H9 (cell line): Measurements from ENCODE around the gene SLC25A39. TPM values are rescaled to one million over a fixed set of nuclear protein-coding genes. Genes with fewer than 3 reads are reported as not detected.
A peak's percentile ranks its signal among the peaks of the same experiment; 100 is the strongest.

Source experiments
- DNase-seq: peaks from one replicate; pipeline ENCODE4 v3.0.0-alpha.2; 2017
- H2AFZ ChIP-seq: one replicate; pipeline ENCODE4 v1.6.1; 2013; ENCODE audit warnings: mild to moderate bottlenecking, low read length, control low read depth, moderate library complexity
- H2AK5ac ChIP-seq: 2 replicates; pipeline ENCODE4 v1.6.1; 2013; ENCODE audit warnings: low read length, control low read depth, mixed read lengths; ENCODE audit not compliant: insufficient read length
- H2BK120ac ChIP-seq: one replicate; pipeline ENCODE4 v1.6.1; 2013; ENCODE audit warnings: low read depth, mild to moderate bottlenecking, low read length, control low read depth, inconsistent platforms; ENCODE audit not compliant: poor library complexity, severe bottlenecking
- H2BK12ac ChIP-seq: 2 replicates; pipeline ENCODE4 v1.6.1; 2013; ENCODE audit warnings: low read length, control low read depth, mixed read lengths, low read depth; ENCODE audit not compliant: insufficient read length
- H2BK15ac ChIP-seq: 2 replicates; pipeline ENCODE4 v1.6.1; 2013; ENCODE audit warnings: low read depth, low read length, control low read depth
- H2BK20ac ChIP-seq: one replicate; pipeline ENCODE4 v1.6.1; 2013; ENCODE audit warnings: low read depth, mild to moderate bottlenecking, low read length, control low read depth, inconsistent platforms; ENCODE audit not compliant: poor library complexity, severe bottlenecking
- H2BK5ac ChIP-seq: 2 replicates; pipeline ENCODE4 v1.6.1; 2013; ENCODE audit warnings: low read length, control low read depth, mixed read lengths; ENCODE audit not compliant: insufficient read length
- H3K14ac ChIP-seq: 2 replicates; pipeline ENCODE4 v1.6.1; 2013; ENCODE audit warnings: low read length, control low read depth; ENCODE audit not compliant: insufficient read depth
- H3K18ac ChIP-seq: 2 replicates; pipeline ENCODE4 v1.6.1; 2013; ENCODE audit warnings: low read depth, mild to moderate bottlenecking, mixed read lengths, low read length, control low read depth; ENCODE audit not compliant: insufficient read length
- H3K23ac ChIP-seq: 2 replicates; pipeline ENCODE4 v1.6.1; 2013; ENCODE audit warnings: low read length, control low read depth, mixed read lengths, low read depth; ENCODE audit not compliant: insufficient read length
- H3K23me2 ChIP-seq: 2 replicates; pipeline ENCODE4 v1.6.1; 2013; ENCODE audit warnings: low read depth, mild to moderate bottlenecking, mixed read lengths, low read length, control low read depth; ENCODE audit not compliant: insufficient read length, poor library complexity, severe bottlenecking
- H3K27ac ChIP-seq: 2 replicates; pipeline ENCODE4 v1.5.1; 2013; ENCODE audit warnings: low read length, control low read depth, mixed read lengths, low read depth; ENCODE audit not compliant: insufficient read length
- H3K27me3 ChIP-seq: 2 replicates; pipeline ENCODE4 v1.6.1; 2013; ENCODE audit warnings: low read length, control low read depth, inconsistent platforms; ENCODE audit not compliant: insufficient read depth
- H3K4ac ChIP-seq: 2 replicates; pipeline ENCODE4 v1.6.1; 2013; ENCODE audit warnings: low read depth, mild to moderate bottlenecking, control low read depth, inconsistent platforms, low read length, moderate library complexity
- H3K4me1 ChIP-seq: 2 replicates; pipeline ENCODE4 v1.6.1; 2013; ENCODE audit warnings: low read length, control low read depth, inconsistent platforms; ENCODE audit not compliant: insufficient read depth
- H3K4me2 ChIP-seq: 2 replicates; pipeline ENCODE4 v1.6.1; 2013; ENCODE audit warnings: low read length, control low read depth, mixed read lengths; ENCODE audit not compliant: insufficient read length, insufficient read depth
- H3K56ac ChIP-seq: 2 replicates; pipeline ENCODE4 v1.6.1; 2013; ENCODE audit warnings: low read depth, mild to moderate bottlenecking, mixed read lengths, low read length, control low read depth; ENCODE audit not compliant: insufficient read length
- H3K79me1 ChIP-seq: 2 replicates; pipeline ENCODE4 v1.6.1; 2013; ENCODE audit warnings: low read depth, mild to moderate bottlenecking, moderate library complexity, low read length, control low read depth, inconsistent platforms; ENCODE audit not compliant: insufficient read depth, poor library complexity, severe bottlenecking
- H3K79me2 ChIP-seq: 2 replicates; pipeline ENCODE4 v1.6.1; 2013; ENCODE audit warnings: low read length, control low read depth, inconsistent platforms; ENCODE audit not compliant: insufficient read depth
- H3K9ac ChIP-seq: 2 replicates; pipeline ENCODE4 v1.6.1; 2013; ENCODE audit warnings: low read length, control low read depth, mixed read lengths; ENCODE audit not compliant: insufficient read length; ENCODE audit errors: extremely low read depth
- H3K9me3 ChIP-seq: one replicate; pipeline ENCODE4 v1.6.1; 2013; ENCODE audit warnings: low read depth, low read length, inconsistent platforms; ENCODE audit not compliant: control insufficient read depth
- H3T11ph ChIP-seq: one replicate; pipeline ENCODE4 v1.6.1; 2013; ENCODE audit warnings: mild to moderate bottlenecking, low read length, control low read depth, inconsistent platforms
- H4K20me1 ChIP-seq: one replicate; pipeline ENCODE4 v1.6.1; 2013; ENCODE audit not compliant: control insufficient read depth, insufficient read length, insufficient read depth
- H4K5ac ChIP-seq: 2 replicates; pipeline ENCODE4 v1.6.1; 2013; ENCODE audit warnings: low read depth, mild to moderate bottlenecking, mixed read lengths, low read length, control low read depth; ENCODE audit not compliant: insufficient read length
- H4K8ac ChIP-seq: replicated peaks from 2 replicates; pipeline ENCODE4 v1.6.1; 2013; ENCODE audit warnings: low read length, control low read depth, mixed read lengths, low read depth; ENCODE audit not compliant: insufficient read length
- H4K91ac ChIP-seq: 2 replicates; pipeline ENCODE4 v1.6.1; 2013; ENCODE audit warnings: low read depth, mild to moderate bottlenecking, moderate library complexity, mixed read lengths, low read length, control low read depth; ENCODE audit not compliant: insufficient read length
- H3K27ac Mint-ChIP-seq, 3 experiments: 2 replicates in 2 of 3; 3 replicates in 1 of 3; pipeline ENCODE4 v1.8.0; 2020 to 2021; ENCODE audit warnings: mixed read lengths in 3 of 3, mild to moderate bottlenecking in 1 of 3, moderate library complexity in 1 of 3
- H3K27me3 Mint-ChIP-seq: 2 replicates; pipeline ENCODE4 v1.8.0; 2021; ENCODE audit warnings: low read depth, mild to moderate bottlenecking, moderate library complexity, mixed read lengths
- H3K36me3 Mint-ChIP-seq, 3 experiments: 2 replicates in 2 of 3; 3 replicates in 1 of 3; pipeline ENCODE4 v1.8.0; 2020 to 2021; ENCODE audit warnings: low read depth in 3 of 3, mixed read lengths in 3 of 3; ENCODE audit not compliant: insufficient read depth in 1 of 3
- H3K4me1 Mint-ChIP-seq, 2 experiments: 2 replicates each; pipeline ENCODE4 v1.8.0; 2020; ENCODE audit warnings: mixed read lengths in 2 of 2
- H3K4me3 Mint-ChIP-seq, 2 experiments: 2 replicates in 1 of 2; 3 replicates in 1 of 2; pipeline ENCODE4 v1.8.0; 2020 to 2021; ENCODE audit warnings: mild to moderate bottlenecking in 2 of 2, mixed read lengths in 2 of 2, moderate library complexity in 1 of 2
- H3K9me3 Mint-ChIP-seq, 2 experiments: 2 replicates in 1 of 2; 3 replicates in 1 of 2; pipeline ENCODE4 v1.8.0; 2020; ENCODE audit warnings: mild to moderate bottlenecking in 2 of 2, mixed read lengths in 2 of 2, moderate library complexity in 1 of 2
- CTCF ChIP-seq: fragments of 200-600 bp; sonication (generic); conservative IDR thresholded peaks from 3 replicates; pipeline ENCODE4 v1.8.0; 2021; ENCODE audit warnings: antibody characterized with exemption, mild to moderate bottlenecking
- WGBS: extraction: QIAGEN DNeasy Blood & Tissue Kit; methylation state at CpG from one replicate; pipeline ENCODE4 v1.1.7; 2013; ENCODE audit warnings: missing lambda C conversion rate, low lambda C conversion rate, mixed read lengths; ENCODE audit not compliant: insufficient read length; ENCODE audit errors: extremely low coverage; 5-methylcytosine and 5-hydroxymethylcytosine counted together
- total RNA-seq: library from RNA; stranded (reverse); gene quantifications from 2 replicates; pipeline ENCODE4 v1.2.1, GENCODE V29; 2021

The SLC25A39 gene
- total RNA-seq, 1 experiment from 2014 or later: 227 TPM

- H2AFZ ChIP-seq: no peak overlapping the region
- no peaks in the 10 kb centered on the region for H3K27me3 ChIP-seq
- H3K4me1 Mint-ChIP-seq: peaks cover 8 to 22% of the 10 kb centered on the region in 2 experiments
- no peak overlapping the region for H4K5ac ChIP-seq
- H4K91ac ChIP-seq: no peak overlapping the region
- H3T11ph ChIP-seq: no peak overlapping the region
- no peak overlapping the region for H3K9ac ChIP-seq
- peak overlapping the region; percentile 26 for H3K4me2 ChIP-seq
- H3K56ac ChIP-seq: no peak overlapping the region
- no peak overlapping the region for H3K23ac ChIP-seq
- peaks cover 6 to 16% (median 7%) of the 10 kb centered on the region in 3 experiments; a peak in 6 of 7 replicates for H3K36me3 Mint-ChIP-seq
- no peak overlapping the region for H3K14ac ChIP-seq
- WGBS: no CpG with 5 or more reads among the region's 31 CpGs
- H2BK20ac ChIP-seq: no peak overlapping the region
- TF ChIP-seq CTCF: no peak
- H3K9me3 ChIP-seq: no peaks in the 10 kb centered on the region
- H3K18ac ChIP-seq: no peak overlapping the region
- peaks cover 4% of the 10 kb centered on the region; the same call in 1 of the 2 replicates for H3K79me2 ChIP-seq
- H4K8ac ChIP-seq: no peak overlapping the region
- peak overlapping the region in 1 of 2 experiments; percentile 59; a peak in 2 of 5 replicates for H3K4me3 Mint-ChIP-seq
- H3K4me1 ChIP-seq: no peaks in the 10 kb centered on the region
- H3K79me1 ChIP-seq: peaks cover 4% of the 10 kb centered on the region
- H3K9me3 Mint-ChIP-seq: no peaks in the 10 kb centered on the region
- no peak overlapping the region for H3K4ac ChIP-seq
- H2AK5ac ChIP-seq: no peak overlapping the region
- no peaks in the 10 kb centered on the region for H4K20me1 ChIP-seq
- peaks cover 13% of the 10 kb centered on the region for H3K23me2 ChIP-seq
- no peak overlapping the region for H2BK120ac ChIP-seq
- H2BK15ac ChIP-seq: no peak overlapping the region
- H3K27me3 Mint-ChIP-seq: peaks cover 19% of the 10 kb centered on the region
- H2BK5ac ChIP-seq: no peak overlapping the region
- H3K27ac ChIP-seq: no peak overlapping the region
- peak; percentile 99 for DNase-seq
- no peak overlapping the region for H2BK12ac ChIP-seq
- H3K27ac Mint-ChIP-seq: peak overlapping the region in 1 of 3 experiments; percentile 47; a peak in 2 of 7 replicates
These were observed 2.3 kb upstream of the SLC25A39 start for GRCh38 chr17:44326861-44327444.
